Osteoblast (primary cell): ENCODE data around the gene NOS1. TPM values are rescaled to one million over a fixed set of nuclear protein-coding genes. Genes with fewer than 3 reads are reported as not detected.

Source experiments
- DNase-seq: peaks from one replicate; pipeline ENCODE4 v3.0.0; 2011; ENCODE audit warnings: low spot score, mixed read lengths; ENCODE audit not compliant: insufficient read length; ENCODE audit errors: missing footprints
- H2AFZ ChIP-seq: 2 replicates; pipeline ENCODE4 v1.6.0; 2011; ENCODE audit warnings: mild to moderate bottlenecking, low read length
- H3K27ac ChIP-seq: 2 replicates; pipeline ENCODE4 v1.5.1; 2011; ENCODE audit warnings: mild to moderate bottlenecking, low read depth, low read length, moderate library complexity
- H3K27me3 ChIP-seq: 2 replicates; pipeline ENCODE4 v1.6.0; 2012; ENCODE audit warnings: mild to moderate bottlenecking, control low read depth, inconsistent platforms, low read length, moderate library complexity; ENCODE audit not compliant: insufficient read depth
- H3K36me3 ChIP-seq: 2 replicates; pipeline ENCODE4 v1.5.1; 2011; ENCODE audit warnings: mild to moderate bottlenecking, low read length, control low read depth, moderate library complexity; ENCODE audit not compliant: insufficient read depth
- H3K4me1 ChIP-seq: 2 replicates; pipeline ENCODE4 v1.5.1; 2011; ENCODE audit warnings: mild to moderate bottlenecking, low read length, control low read depth, moderate library complexity; ENCODE audit not compliant: insufficient read depth
- H3K4me2 ChIP-seq: 2 replicates; pipeline ENCODE4 v1.6.0; 2011; ENCODE audit warnings: mild to moderate bottlenecking, low read length; ENCODE audit not compliant: insufficient read depth
- H3K4me3 ChIP-seq: fragments of 200-600 bp; sonication (generic); 3 replicates; pipeline ENCODE4 v1.5.1; 2012; ENCODE audit warnings: mild to moderate bottlenecking, low read length, inconsistent platforms; ENCODE audit not compliant: insufficient read depth
- H3K79me2 ChIP-seq: 2 replicates; pipeline ENCODE4 v1.6.0; 2012; ENCODE audit warnings: mild to moderate bottlenecking, low read length, control low read depth, inconsistent platforms; ENCODE audit not compliant: insufficient read depth
- H3K9me3 ChIP-seq: 2 replicates; pipeline ENCODE4 v1.5.1; 2011; ENCODE audit warnings: low read depth, low read length, control low read depth
- H4K20me1 ChIP-seq: 2 replicates; pipeline ENCODE4 v1.6.0; 2012; ENCODE audit warnings: mild to moderate bottlenecking, low read length, control low read depth; ENCODE audit not compliant: insufficient read depth
- CTCF ChIP-seq: IDR thresholded peaks from 2 replicates; pipeline ENCODE4 v1.5.1; 2011; ENCODE audit warnings: mild to moderate bottlenecking, low read depth, low read length, moderate library complexity; ENCODE audit errors: extremely low read depth
- total RNA-seq: library from RNA; depleted of rRNA; stranded (reverse); fragments of >200 nt; gene quantifications from 2 replicates; pipeline ENCODE4 v1.2.3, GENCODE V29; 2012

Gene NOS1
- total RNA-seq, 1 donor, result not detected

- H4K20me1 ChIP-seq, result no peaks in the 10 kb centered on the region
- DNase-seq, result peak; percentile 88
Observed at GRCh38 chr12:117236456-117237001, 124.9 kb downstream of the NOS1 start.

GRCh38 chr12:117235261-117235660 is 126.2 kb downstream of the NOS1 start:
- no peak overlapping the region for H3K4me2 ChIP-seq
- H3K4me3 ChIP-seq, result no peak overlapping the region
- no peaks in the 10 kb centered on the region for H4K20me1 ChIP-seq
- no peak overlapping the region for H2AFZ ChIP-seq
- DNase-seq, result peak; percentile 11
- H3K27me3 ChIP-seq, result no peaks in the 10 kb centered on the region
- H3K4me1 ChIP-seq, result no peaks in the 10 kb centered on the region
- no peaks in the 10 kb centered on the region for H3K79me2 ChIP-seq
- H3K27ac ChIP-seq, result no peak overlapping the region
- H3K9me3 ChIP-seq, result no peaks in the 10 kb centered on the region
- H3K36me3 ChIP-seq, result no peaks in the 10 kb centered on the region
- no peak for TF ChIP-seq CTCF

More at GRCh38 chr12:117236456-117237001, 124.9 kb downstream of the NOS1 start:
- Histone ChIP-seq H3K79me2 (no peaks in the 10 kb centered on the region), H2AFZ (no peak overlapping the region), H3K4me3 (no peak overlapping the region), H3K4me2 (no peak overlapping the region), H3K27me3 (no peaks in the 10 kb centered on the region), H3K4me1 (no peaks in the 10 kb centered on the region), H3K36me3 (no peaks in the 10 kb centered on the region), H3K9me3 (no peaks in the 10 kb centered on the region), H3K27ac (no peak overlapping the region)
- peak; percentile 84 for TF ChIP-seq CTCF

- no peak overlapping the region for H3K4me3 ChIP-seq
- TF ChIP-seq CTCF, result no peak
- no peak overlapping the region for H2AFZ ChIP-seq
- no peaks in the 10 kb centered on the region for H3K27me3 ChIP-seq
- H3K9me3 ChIP-seq, result no peaks in the 10 kb centered on the region
- DNase-seq, result peak; percentile 49
- H3K36me3 ChIP-seq, result no peaks in the 10 kb centered on the region
- H4K20me1 ChIP-seq, result no peaks in the 10 kb centered on the region
- no peaks in the 10 kb centered on the region for H3K4me1 ChIP-seq
- no peak overlapping the region for H3K4me2 ChIP-seq
- H3K27ac ChIP-seq, result no peak overlapping the region
- no peaks in the 10 kb centered on the region for H3K79me2 ChIP-seq
Observed at GRCh38 chr12:117234441-117234840, 127.0 kb downstream of the NOS1 start.

- DNase-seq, result no peak
- Histone ChIP-seq H3K4me2 (no peak overlapping the region), H3K27ac (no peak overlapping the region), H2AFZ (no peak overlapping the region), H3K9me3 (no peaks in the 10 kb centered on the region), H3K4me1 (no peaks in the 10 kb centered on the region), H3K4me3 (no peak overlapping the region), H3K36me3 (no peaks in the 10 kb centered on the region), H3K27me3 (no peaks in the 10 kb centered on the region), H4K20me1 (no peaks in the 10 kb centered on the region), H3K79me2 (no peaks in the 10 kb centered on the region)
- no peak for TF ChIP-seq CTCF
Observed at GRCh38 chr12:117231750-117232149, 129.7 kb downstream of the NOS1 start.
